Nephron progenitor cell (in vitro differentiated cells): ENCODE data around the gene HLCS.
A peak's percentile ranks its signal among the peaks of the same experiment; 100 is the strongest.

ENCODE experiments used
- DNase-seq: peaks from one replicate; pipeline ENCODE4 v3.0.0; 2021
- H3K27ac Mint-ChIP-seq: 2 replicates; pipeline ENCODE4 v1.8.0; 2021; ENCODE audit warnings: mild to moderate bottlenecking, moderate library complexity, mixed read lengths
- H3K27me3 Mint-ChIP-seq: 2 replicates; pipeline ENCODE4 v1.8.0; 2021; ENCODE audit warnings: mild to moderate bottlenecking, low read depth, mixed read lengths; ENCODE audit not compliant: poor library complexity
- H3K36me3 Mint-ChIP-seq: 2 replicates; pipeline ENCODE4 v1.8.0; 2021; ENCODE audit warnings: low read depth, mixed read lengths
- H3K4me1 Mint-ChIP-seq: 2 replicates; pipeline ENCODE4 v1.8.0; 2021; ENCODE audit warnings: mixed read lengths
- H3K4me3 Mint-ChIP-seq: 2 replicates; pipeline ENCODE4 v1.8.0; 2021; ENCODE audit warnings: mild to moderate bottlenecking, moderate library complexity, mixed read lengths
- H3K9me3 Mint-ChIP-seq: 2 replicates; pipeline ENCODE4 v1.8.0; 2021; ENCODE audit warnings: mild to moderate bottlenecking, moderate library complexity, mixed read lengths
- TF ChIP-seq, protein P1 (sequence below): fragments of 200-600 bp; sonication (generic); IDR thresholded peaks from 2 replicates; pipeline ENCODE4 v1.5.0; 2021; ENCODE audit warnings: antibody characterized with exemption

HLCS gene

DNA sequence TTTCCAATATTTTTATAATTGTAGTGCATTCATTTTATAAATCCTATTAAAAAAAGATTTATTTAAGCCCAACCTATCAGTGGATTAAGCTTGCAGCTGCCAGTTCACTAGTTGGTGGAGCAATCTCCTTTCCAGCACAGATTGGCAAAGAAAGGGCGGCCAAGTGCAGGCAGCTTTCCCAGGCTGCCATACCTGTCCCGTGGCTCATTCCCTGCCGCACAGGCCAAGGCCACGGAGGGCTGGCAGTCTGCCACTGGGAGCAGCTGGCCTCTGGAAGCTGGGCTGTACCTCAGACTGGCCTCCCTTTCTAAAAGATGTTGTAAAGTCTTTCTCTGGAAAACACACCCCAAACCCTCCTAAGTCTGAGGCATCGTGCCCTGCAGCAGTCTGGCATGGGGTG is 193.4 kb downstream of the HLCS start:
- TF ChIP-seq, protein P1, sequence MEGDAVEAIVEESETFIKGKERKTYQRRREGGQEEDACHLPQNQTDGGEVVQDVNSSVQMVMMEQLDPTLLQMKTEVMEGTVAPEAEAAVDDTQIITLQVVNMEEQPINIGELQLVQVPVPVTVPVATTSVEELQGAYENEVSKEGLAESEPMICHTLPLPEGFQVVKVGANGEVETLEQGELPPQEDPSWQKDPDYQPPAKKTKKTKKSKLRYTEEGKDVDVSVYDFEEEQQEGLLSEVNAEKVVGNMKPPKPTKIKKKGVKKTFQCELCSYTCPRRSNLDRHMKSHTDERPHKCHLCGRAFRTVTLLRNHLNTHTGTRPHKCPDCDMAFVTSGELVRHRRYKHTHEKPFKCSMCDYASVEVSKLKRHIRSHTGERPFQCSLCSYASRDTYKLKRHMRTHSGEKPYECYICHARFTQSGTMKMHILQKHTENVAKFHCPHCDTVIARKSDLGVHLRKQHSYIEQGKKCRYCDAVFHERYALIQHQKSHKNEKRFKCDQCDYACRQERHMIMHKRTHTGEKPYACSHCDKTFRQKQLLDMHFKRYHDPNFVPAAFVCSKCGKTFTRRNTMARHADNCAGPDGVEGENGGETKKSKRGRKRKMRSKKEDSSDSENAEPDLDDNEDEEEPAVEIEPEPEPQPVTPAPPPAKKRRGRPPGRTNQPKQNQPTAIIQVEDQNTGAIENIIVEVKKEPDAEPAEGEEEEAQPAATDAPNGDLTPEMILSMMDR: no peak
- Mint-ChIP-seq H3K4me1 (peaks cover 38% of the 10 kb centered on the region), H3K4me3 (no peak overlapping the region), H3K36me3 (no peaks in the 10 kb centered on the region), H3K27ac (no peak overlapping the region), H3K27me3 (peaks cover 2% of the 10 kb centered on the region), H3K9me3 (no peaks in the 10 kb centered on the region)
- DNase-seq: no peak

DNA sequence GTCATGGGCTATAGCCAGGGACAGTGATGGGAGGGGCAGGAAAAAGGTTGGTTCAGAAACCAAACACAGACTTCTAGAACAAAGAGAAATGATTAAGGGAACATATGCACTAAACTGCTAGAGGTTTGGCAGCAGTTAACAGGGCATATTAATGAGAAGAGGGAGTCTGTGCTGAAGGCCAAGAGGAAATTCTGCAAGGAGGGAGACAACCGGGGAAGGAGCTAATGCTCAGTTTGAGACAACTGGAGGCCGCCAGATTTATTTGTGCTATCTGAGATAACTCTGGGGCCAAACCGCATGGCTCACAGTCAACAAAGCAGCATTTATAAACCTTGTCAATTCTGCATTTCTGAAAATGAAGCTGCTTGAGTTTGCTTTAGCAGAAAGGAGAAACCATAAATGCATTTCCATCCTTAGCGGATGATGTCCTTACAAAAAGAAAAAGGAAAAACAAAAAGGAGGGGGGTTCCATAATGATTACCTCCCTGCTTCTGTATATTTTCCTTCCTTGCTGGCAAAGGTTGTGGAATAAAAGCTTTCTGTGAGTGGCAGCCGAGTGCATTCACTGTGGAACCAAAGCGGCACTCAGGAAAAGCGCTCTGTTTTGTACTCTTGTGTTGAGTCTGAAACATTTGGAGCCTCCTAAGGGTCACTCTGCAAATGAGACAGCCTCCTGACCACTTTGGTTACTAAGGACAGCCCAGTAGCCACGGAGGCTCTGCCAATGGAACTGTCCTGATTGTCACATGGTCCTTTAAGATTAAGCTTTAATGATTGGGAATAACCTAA is 197.2 kb downstream of the HLCS start:
- Mint-ChIP-seq H3K4me3 (no peak overlapping the region), H3K4me1 (peaks cover 41% of the 10 kb centered on the region), H3K9me3 (no peaks in the 10 kb centered on the region), H3K27ac (peak overlapping the region; percentile 78), H3K27me3 (peaks cover 5% of the 10 kb centered on the region), H3K36me3 (peaks cover 16% of the 10 kb centered on the region)
- no peak for DNase-seq
- TF ChIP-seq, protein P1: no peak

DNA sequence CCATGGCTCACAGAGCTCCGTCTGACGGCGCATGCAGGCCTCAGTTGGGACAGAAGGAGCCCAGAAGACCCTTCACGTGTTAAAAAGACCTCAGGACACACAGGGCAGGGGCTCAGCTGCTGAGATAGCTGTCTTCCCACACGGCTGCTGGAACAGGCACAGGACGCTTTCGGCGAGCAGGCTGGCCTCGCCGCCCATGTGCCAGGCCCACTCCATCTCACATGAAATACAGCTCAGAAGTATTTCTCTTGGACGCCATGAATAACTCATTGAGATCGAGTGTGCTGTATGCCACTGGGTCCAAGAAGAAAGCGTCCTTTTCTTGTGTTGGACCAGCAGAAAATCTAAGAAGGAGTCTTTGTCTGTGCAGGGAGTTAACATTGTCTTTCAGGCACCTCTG is 198.0 kb downstream of the HLCS start:
- DNase-seq: no peak
- H3K27me3 Mint-ChIP-seq: peaks cover 3% of the 10 kb centered on the region
- H3K4me1 Mint-ChIP-seq: peaks cover 36% of the 10 kb centered on the region
- H3K36me3 Mint-ChIP-seq: peaks cover 16% of the 10 kb centered on the region
- H3K4me3 Mint-ChIP-seq: no peak overlapping the region
- H3K27ac Mint-ChIP-seq: peak overlapping the region; percentile 78
- TF ChIP-seq, protein P1: no peak
- no peaks in the 10 kb centered on the region for H3K9me3 Mint-ChIP-seq

DNA sequence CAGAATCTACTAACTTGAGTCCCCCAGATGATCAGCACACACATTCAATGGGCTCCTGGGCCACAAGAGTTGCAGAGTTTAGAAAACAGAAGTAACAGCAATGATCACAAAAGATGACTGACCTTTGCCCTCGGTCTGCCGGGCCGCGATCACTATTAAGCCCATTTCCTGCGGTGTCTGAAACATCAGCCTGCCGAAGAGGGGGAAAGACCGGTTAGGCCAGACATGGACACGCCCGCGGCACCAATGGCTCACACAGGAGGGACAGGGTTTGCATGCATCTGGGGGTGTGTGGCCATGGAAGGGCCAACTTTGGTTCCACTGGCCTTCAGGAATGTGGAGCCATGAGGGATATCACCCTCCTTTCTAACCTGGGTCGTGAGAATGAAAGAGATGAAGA is 199.4 kb downstream of the HLCS start:
- TF ChIP-seq, protein P1: no peak
- no peak overlapping the region for H3K4me3 Mint-ChIP-seq
- H3K36me3 Mint-ChIP-seq: peaks cover 16% of the 10 kb centered on the region
- no peak overlapping the region for H3K27ac Mint-ChIP-seq
- H3K9me3 Mint-ChIP-seq: no peaks in the 10 kb centered on the region
- no peak for DNase-seq
- peaks cover 43% of the 10 kb centered on the region for H3K4me1 Mint-ChIP-seq
- H3K27me3 Mint-ChIP-seq: peaks cover 3% of the 10 kb centered on the region

DNA sequence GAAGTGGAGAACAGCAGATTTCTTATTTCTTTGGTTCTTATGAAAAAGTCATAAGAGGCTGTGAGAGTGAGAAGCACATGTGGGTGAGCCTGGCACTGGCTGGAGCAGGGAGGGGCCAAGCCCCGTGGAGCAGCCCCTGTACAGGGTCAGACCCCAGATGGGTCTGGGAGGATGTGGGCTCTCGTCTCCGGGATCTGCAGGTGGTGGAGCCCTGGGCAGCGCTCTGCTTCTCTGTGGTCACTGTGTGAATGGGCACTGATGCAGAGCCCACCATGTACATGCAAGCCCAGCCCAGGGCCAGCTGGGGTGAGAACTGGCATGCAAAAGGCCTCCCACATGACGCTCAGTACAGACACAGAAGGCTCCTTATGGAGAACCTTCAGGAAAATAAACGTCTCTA is 200.0 kb downstream of the HLCS start:
- H3K9me3 Mint-ChIP-seq: no peaks in the 10 kb centered on the region
- H3K27me3 Mint-ChIP-seq: peaks cover 3% of the 10 kb centered on the region
- H3K4me3 Mint-ChIP-seq: no peak overlapping the region
- TF ChIP-seq, protein P1: no peak
- no peak overlapping the region for H3K27ac Mint-ChIP-seq
- peaks cover 49% of the 10 kb centered on the region for H3K4me1 Mint-ChIP-seq
- peaks cover 16% of the 10 kb centered on the region for H3K36me3 Mint-ChIP-seq
- no peak for DNase-seq

DNA sequence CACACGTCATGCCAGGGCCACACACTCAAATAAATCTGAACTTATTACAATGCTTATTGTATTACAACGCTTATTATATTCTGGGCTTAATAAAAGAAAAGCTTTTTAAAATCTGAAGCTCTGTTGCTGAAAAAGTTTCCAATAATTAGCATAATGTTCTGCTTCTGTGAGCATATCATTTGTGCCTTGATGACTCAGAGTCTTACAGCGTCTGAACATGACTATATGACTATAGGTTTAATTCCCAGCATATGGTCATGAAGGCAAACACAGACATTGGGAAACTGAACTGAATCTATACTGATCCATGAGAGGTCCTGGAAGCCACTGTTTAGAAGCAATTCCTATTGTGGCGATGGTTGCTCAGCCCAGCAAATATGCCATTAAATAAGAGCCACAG is 201.2 kb downstream of the HLCS start:
- TF ChIP-seq, protein P1: no peak
- Mint-ChIP-seq H3K9me3 (no peaks in the 10 kb centered on the region), H3K36me3 (peaks cover 16% of the 10 kb centered on the region), H3K4me1 (peaks cover 62% of the 10 kb centered on the region), H3K27ac (no peak overlapping the region), H3K27me3 (peaks cover 3% of the 10 kb centered on the region), H3K4me3 (no peak overlapping the region)
- DNase-seq: no peak
